Breast epithelium (tissue), 3 donors: ENCODE data around the gene C2CD2L.

ENCODE experiments used
- CTCF ChIP-seq, 3 donors: fragments of 450-650 bp; IDR thresholded peaks; one replicate each; pipeline ENCODE4 v1.5.1; 2016 to 2017; ENCODE audit warnings: antibody characterized with exemption in 3 of 3, mild to moderate bottlenecking in 3 of 3, moderate library complexity in 3 of 3
- POLR2A ChIP-seq: fragments of 450-650 bp; IDR thresholded peaks from one replicate; pipeline ENCODE4 v1.6.1; 2016; ENCODE audit warnings: antibody characterized with exemption, mild to moderate bottlenecking, moderate library complexity
- POLR2AphosphoS5 ChIP-seq, 3 donors: sonication (generic); formaldehyde crosslinking; IDR thresholded peaks; one replicate each; pipeline ENCODE4 v1.6.1; 2017; ENCODE audit warnings: antibody characterized with exemption in 3 of 3

- TF ChIP-seq CTCF (IDR thresholded peaks at IDR 0.05): no peak
- no peak for TF ChIP-seq POLR2AphosphoS5 (IDR thresholded peaks at IDR 0.05)
- TF ChIP-seq POLR2A: no peak
These were observed 11.8 kb downstream of the C2CD2L start for GRCh38 chr11:119118946-119119345.
